Gastroesophageal sphincter (tissue), 4 donors: ENCODE data around the gene PAK1IP1. TPM values are rescaled to one million over a fixed set of nuclear protein-coding genes. Genes with fewer than 3 reads are reported as not detected.
"Not testable (repeated sequence)": the region's sequence is repeated elsewhere in the genome, so short reads cannot be mapped to it uniquely, and the experiment has no call there.

Experiments used
- ATAC-seq: fragments of 150-250 bp; one replicate; pipeline ENCODE4 v1.9.1; 2016; ENCODE audit warnings: mild to moderate bottlenecking, moderate library complexity
- H3K27ac ChIP-seq, 4 donors: fragments of 200-600 bp; sonication (generic) in 3 of 4; 1 replicate in 3 of 4; 2 replicates in 1 of 4; pipeline ENCODE4 v1.5.1; 2016 to 2019
- H3K27me3 ChIP-seq: fragments of 200-600 bp; sonication (generic); one replicate; pipeline ENCODE4 v1.5.1; 2019
- H3K36me3 ChIP-seq, 2 donors: fragments of 200-600 bp; sonication (generic); one replicate each; pipeline ENCODE4 v1.5.1; 2019; ENCODE audit warnings: control low read depth in 1 of 2
- H3K4me1 ChIP-seq, 3 donors: fragments of 200-600 bp; sonication (generic); 1 replicate in 2 of 3; 2 replicates in 1 of 3; pipeline ENCODE4 v1.5.1; 2016 to 2019; ENCODE audit warnings: control low read depth in 2 of 3
- H3K4me3 ChIP-seq, 2 donors: fragments of 200-600 bp; sonication (generic); one replicate each; pipeline ENCODE4 v1.5.1; 2019; ENCODE audit warnings: mild to moderate bottlenecking in 1 of 2, moderate library complexity in 1 of 2
- H3K9me3 ChIP-seq, 3 donors: fragments of 200-600 bp; sonication (generic); one replicate each; pipeline ENCODE4 v1.5.1; 2017 to 2019; ENCODE audit warnings: control low read depth in 2 of 3
- CTCF ChIP-seq, 4 experiments: fragments of 200-600 bp in 2 of 4; fragments of 450-650 bp in 2 of 4; sonication (generic) in 1 of 4; IDR thresholded peaks; one replicate each; pipeline ENCODE4 v1.5.1; 2017 to 2019; ENCODE audit warnings: antibody characterized with exemption in 4 of 4, mild to moderate bottlenecking in 2 of 4, moderate library complexity in 2 of 4
- EP300 ChIP-seq: sonication (generic); formaldehyde crosslinking; IDR thresholded peaks from one replicate; pipeline ENCODE4 v1.6.1; 2017; ENCODE audit warnings: antibody characterized with exemption, mild to moderate bottlenecking
- POLR2A ChIP-seq, 2 donors: fragments of 450-650 bp; IDR thresholded peaks; one replicate each; pipeline ENCODE4 v1.6.1; 2017; ENCODE audit warnings: antibody characterized with exemption in 2 of 2, mild to moderate bottlenecking in 2 of 2, moderate library complexity in 1 of 2
- POLR2AphosphoS5 ChIP-seq: sonication (generic); formaldehyde crosslinking; IDR thresholded peaks from one replicate; pipeline ENCODE4 v1.6.1; 2017; ENCODE audit warnings: antibody characterized with exemption
- WGBS, 2 donors: methylation state at CpG; one replicate each; pipeline ENCODE4 v1.1.5; 2018; ENCODE audit warnings: low coverage in 1 of 2; 5-methylcytosine and 5-hydroxymethylcytosine counted together
- total RNA-seq, 4 donors: library from RNA; depleted of rRNA; stranded (reverse); fragments of >200 nt; gene quantifications; one replicate each; pipeline ENCODE4 v1.1.0, GENCODE V29; 2016

The PAK1IP1 gene
- total RNA-seq, 4 donors from 2014 or later: 9.4 to 14.6 (median 12.5) TPM

- no peak overlapping the region for H3K4me3 ChIP-seq
- H3K36me3 ChIP-seq: peaks cover 0 to 38% of the 10 kb centered on the region in 2 donors
- no peak for TF ChIP-seq POLR2A (IDR thresholded peaks at IDR 0.05)
- no peak for TF ChIP-seq EP300
- TF ChIP-seq CTCF (IDR thresholded peaks at IDR 0.05): no peak
- no peak for TF ChIP-seq POLR2AphosphoS5
- no peaks in the 10 kb centered on the region for H3K27me3 ChIP-seq
- no peaks in the 10 kb centered on the region for H3K4me1 ChIP-seq
- no peak overlapping the region for H3K27ac ChIP-seq
- no peak for ATAC-seq
- 92 to 100% methylated on average over 1 to 2 of the region's 2 CpGs for WGBS, 2 donors
- H3K9me3 ChIP-seq: no peaks in the 10 kb centered on the region
These were observed 42.0 kb downstream of the PAK1IP1 start for GRCh38 chr6:10736731-10737130.

GRCh38 chr6:10740061-10740460 is 45.3 kb downstream of the PAK1IP1 start:
- no peak for ATAC-seq
- no peaks in the 10 kb centered on the region for H3K9me3 ChIP-seq
- TF ChIP-seq POLR2AphosphoS5: no peak
- no peak for TF ChIP-seq EP300
- TF ChIP-seq POLR2A (IDR thresholded peaks at IDR 0.05): no peak
- TF ChIP-seq CTCF (IDR thresholded peaks at IDR 0.05): no peak
- peaks cover 0 to 26% of the 10 kb centered on the region in 2 donors for H3K36me3 ChIP-seq
- H3K4me3 ChIP-seq: no peak overlapping the region
- H3K27me3 ChIP-seq: no peaks in the 10 kb centered on the region
- H3K27ac ChIP-seq: no peak overlapping the region
- H3K4me1 ChIP-seq: no peaks in the 10 kb centered on the region

GRCh38 chr6:10741643-10742042 is 46.9 kb downstream of the PAK1IP1 start:
- not testable (repeated sequence) for ATAC-seq, H3K27ac ChIP-seq, H3K4me3 ChIP-seq, H3K27me3 ChIP-seq, H3K4me1 ChIP-seq, H3K9me3 ChIP-seq
- peaks cover 0 to 26% of the 10 kb centered on the region in 2 donors for H3K36me3 ChIP-seq
- WGBS, 2 donors: 72 to 100% methylated on average over 2 to 3 of the region's 4 CpGs

GRCh38 chr6:10742251-10742650 is 47.5 kb downstream of the PAK1IP1 start:
- Histone ChIP-seq H3K4me1 (peaks cover 0 to 8% (median 0%) of the 10 kb centered on the region in 3 donors), H3K27ac (no peak overlapping the region), H3K9me3 (no peaks in the 10 kb centered on the region), H3K27me3 (no peaks in the 10 kb centered on the region), H3K36me3 (peaks cover 0 to 26% of the 10 kb centered on the region in 2 donors), H3K4me3 (no peak overlapping the region)
- TF ChIP-seq POLR2A (IDR thresholded peaks at IDR 0.05) (no peak), POLR2AphosphoS5 (no peak), EP300 (no peak), CTCF (IDR thresholded peaks at IDR 0.05) (no peak)
- no peak for ATAC-seq
- 85 to 100% methylated on average over 6 to 10 of the region's 12 CpGs for WGBS, 2 donors

GRCh38 chr6:10743515-10743914 is 48.7 kb downstream of the PAK1IP1 start:
- Histone ChIP-seq H3K27me3 (no peaks in the 10 kb centered on the region), H3K4me3 (no peak overlapping the region), H3K36me3 (peaks cover 0 to 26% of the 10 kb centered on the region in 2 donors), H3K4me1 (peaks cover 0 to 14% (median 3%) of the 10 kb centered on the region in 3 donors), H3K9me3 (no peaks in the 10 kb centered on the region), H3K27ac (no peak overlapping the region)
- WGBS, 2 donors: 73 to 80% methylated on average over 5 to 6 of the region's 6 CpGs
- no peak for ATAC-seq
- TF ChIP-seq EP300: no peak
- TF ChIP-seq CTCF (IDR thresholded peaks at IDR 0.05): no peak
- TF ChIP-seq POLR2AphosphoS5: no peak
- no peak for TF ChIP-seq POLR2A (IDR thresholded peaks at IDR 0.05)
